NCI-H524 treated with DMSO at 0.1 percent for 48 hours (cell line): ENCODE data around the gene NT5DC2.

Source experiments
- DNase-seq: peaks from one replicate; lab custom pipeline; 2025; lab: John Stamatoyannopoulos, UW

The NT5DC2 gene

DNA sequence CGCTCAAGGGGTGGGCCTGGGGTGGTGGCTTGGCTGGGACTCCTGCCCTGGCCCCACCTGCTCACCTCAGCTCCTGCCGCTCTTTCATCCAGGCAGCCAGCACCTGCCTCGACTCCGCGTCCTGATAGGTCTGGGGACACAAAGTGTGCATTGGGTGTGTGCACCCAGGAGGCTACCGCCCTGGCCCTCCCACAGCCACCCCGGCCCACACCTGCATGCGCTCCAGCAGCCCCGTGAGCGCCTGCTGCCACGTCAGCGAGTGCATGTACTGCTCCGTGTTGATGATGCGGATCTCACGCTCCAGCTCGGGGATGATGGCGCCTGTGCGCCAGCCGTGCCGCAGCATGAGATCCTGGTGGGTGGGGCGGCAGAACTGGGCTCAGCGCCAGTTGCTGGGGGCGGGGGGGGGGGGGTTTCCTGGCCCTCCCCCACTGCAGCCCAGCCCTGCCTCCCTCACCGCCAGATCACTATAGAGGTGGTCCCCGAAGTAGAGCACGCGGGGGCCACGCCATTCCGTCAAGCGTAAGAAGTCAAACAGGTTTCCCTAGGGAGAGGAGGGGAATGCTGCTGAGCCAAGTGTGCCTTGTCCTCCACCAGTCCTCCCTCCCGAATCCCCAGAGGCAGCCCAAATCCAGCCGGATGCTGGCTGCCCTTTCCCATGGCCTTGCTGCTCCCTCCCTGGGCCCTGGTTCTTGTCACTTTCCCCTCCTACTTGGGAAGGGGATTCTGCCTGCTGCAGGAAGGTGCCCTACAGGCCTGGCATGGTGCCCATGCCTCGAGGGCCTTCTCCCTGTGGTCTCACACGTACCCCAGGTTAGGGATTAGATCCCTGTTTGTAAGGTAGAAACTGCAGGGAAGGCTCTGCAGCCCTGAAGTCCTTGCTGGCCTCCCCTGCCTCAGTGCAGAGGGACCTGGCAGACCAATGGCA is 8.6 kb downstream of the NT5DC2 start:
- no peak for DNase-seq

DNA sequence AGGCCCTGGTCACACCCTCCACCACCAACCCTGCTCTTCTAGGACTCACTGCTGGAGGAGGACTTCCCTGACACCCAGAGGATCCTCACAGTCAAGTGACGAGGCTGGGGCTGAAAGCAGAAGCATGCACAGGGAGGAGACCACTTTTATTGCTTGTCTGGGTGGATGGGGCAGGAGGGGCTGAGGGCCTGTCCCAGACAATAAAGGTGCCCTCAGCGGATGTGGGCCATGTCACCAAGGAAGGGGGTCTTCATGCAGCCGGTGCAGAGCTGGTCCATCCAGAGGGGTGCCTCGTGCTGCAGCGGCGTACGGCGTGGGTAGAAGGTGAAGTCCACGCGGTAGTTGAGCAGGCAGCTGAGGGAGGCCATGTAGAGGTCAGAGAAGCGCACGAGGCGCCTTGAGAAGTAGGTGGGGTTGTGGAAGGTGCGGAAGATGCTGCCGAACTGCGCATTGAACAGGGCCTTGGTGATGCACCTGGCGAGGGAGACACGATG is 9.4 kb downstream of the NT5DC2 start:
- DNase-seq: no peak

DNA sequence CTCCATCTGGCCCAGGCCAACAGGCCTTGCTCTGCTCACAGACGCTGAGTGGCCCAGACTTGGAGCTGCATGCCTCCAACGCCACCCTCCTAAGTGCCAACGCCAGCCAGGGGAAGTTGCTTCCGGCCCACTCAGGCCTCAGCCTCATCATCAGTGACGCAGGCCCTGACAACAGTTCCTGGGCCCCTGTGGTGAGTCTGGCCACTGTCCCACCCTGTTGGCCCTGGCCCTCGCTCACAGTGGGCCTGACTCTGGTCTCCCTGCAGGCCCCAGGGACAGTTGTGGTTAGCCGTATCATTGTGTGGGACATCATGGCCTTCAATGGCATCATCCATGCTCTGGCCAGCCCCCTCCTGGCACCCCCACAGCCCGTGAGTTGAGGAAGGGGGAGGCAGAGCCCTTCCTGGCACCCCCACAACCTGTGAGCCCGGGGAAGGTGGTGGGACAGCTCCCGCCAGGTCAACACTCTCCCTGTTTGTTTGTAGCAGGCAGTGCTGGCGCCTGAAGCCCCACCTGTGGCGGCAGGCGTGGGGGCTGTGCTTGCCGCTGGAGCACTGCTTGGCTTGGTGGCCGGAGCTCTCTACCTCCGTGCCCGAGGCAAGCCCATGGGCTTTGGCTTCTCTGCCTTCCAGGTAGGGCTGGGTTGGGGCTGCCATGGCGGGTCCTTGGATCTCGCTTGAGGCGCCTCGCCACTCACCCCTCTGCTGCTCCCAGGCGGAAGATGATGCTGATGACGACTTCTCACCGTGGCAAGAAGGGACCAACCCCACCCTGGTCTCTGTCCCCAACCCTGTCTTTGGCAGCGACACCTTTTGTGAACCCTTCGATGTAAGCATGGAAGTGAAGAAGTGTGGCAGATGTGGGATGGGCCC is 10.0 kb downstream of the NT5DC2 start:
- no peak for DNase-seq

DNA sequence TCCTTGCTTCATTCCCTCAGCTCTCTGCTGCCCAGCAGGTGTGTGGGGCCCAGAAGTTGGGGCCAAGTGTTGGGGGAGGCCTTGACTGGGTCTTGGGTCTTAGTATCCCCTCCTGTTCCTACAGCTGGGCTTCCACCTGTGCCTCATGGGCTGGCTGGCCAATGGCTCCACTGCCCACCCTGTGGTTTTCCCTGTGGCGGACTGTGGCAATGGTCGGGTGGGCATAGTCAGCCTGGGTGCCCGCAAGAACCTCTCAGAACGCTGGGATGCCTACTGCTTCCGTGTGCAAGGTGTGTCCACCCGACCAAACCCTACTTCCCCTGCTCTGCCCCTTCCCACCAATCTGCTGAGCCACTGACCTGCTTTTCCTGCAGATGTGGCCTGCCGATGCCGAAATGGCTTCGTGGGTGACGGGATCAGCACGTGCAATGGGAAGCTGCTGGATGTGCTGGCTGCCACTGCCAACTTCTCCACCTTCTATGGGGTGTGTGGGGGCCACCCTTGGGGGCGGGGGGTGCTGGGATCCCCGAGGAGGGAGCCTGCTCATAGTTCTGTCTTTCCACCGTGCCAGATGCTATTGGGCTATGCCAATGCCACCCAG is 10.9 kb downstream of the NT5DC2 start:
- no peak for DNase-seq

DNA sequence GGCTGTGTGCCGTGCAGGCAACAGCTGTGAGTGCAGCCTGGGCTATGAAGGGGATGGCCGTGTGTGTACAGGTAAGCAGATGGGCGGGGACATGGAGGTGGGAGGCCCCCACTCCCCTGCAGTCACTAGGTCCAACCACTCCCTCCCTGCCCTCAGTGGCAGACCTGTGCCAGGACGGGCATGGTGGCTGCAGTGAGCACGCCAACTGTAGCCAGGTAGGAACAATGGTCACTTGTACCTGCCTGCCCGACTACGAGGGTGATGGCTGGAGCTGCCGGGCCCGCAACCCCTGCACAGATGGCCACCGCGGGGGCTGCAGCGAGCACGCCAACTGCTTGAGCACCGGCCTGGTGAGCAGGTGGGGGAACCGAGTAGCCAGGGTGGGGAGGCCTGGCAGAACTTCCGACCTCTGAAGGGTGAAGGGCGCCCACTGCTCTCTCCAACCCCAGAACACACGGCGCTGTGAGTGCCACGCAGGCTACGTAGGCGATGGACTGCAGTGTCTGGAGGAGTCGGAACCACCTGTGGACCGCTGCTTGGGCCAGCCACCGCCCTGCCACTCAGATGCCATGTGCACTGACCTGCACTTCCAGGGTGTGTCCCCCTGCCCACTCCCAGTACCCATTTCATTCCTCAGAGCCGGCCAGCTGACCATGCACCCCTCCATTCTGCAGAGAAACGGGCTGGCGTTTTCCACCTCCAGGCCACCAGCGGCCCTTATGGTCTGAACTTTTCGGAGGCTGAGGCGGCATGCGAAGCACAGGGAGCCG is 11.6 kb downstream of the NT5DC2 start:
- no peak for DNase-seq

DNA sequence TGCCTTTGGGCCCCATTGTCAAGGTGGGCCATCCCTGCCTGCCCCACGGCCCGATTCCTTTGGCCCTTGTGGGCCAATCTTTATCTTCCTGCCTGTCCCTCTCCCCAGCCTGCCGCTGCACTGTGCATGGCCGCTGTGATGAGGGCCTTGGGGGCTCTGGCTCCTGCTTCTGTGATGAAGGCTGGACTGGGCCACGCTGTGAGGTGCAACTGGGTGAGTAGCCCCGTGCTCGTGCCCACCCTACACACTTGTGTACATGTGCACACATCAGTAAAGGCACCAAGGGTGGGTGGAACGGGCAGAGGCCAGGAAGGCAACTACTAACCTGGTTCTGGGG is 12.2 kb downstream of the NT5DC2 start:
- DNase-seq: no peak

DNA sequence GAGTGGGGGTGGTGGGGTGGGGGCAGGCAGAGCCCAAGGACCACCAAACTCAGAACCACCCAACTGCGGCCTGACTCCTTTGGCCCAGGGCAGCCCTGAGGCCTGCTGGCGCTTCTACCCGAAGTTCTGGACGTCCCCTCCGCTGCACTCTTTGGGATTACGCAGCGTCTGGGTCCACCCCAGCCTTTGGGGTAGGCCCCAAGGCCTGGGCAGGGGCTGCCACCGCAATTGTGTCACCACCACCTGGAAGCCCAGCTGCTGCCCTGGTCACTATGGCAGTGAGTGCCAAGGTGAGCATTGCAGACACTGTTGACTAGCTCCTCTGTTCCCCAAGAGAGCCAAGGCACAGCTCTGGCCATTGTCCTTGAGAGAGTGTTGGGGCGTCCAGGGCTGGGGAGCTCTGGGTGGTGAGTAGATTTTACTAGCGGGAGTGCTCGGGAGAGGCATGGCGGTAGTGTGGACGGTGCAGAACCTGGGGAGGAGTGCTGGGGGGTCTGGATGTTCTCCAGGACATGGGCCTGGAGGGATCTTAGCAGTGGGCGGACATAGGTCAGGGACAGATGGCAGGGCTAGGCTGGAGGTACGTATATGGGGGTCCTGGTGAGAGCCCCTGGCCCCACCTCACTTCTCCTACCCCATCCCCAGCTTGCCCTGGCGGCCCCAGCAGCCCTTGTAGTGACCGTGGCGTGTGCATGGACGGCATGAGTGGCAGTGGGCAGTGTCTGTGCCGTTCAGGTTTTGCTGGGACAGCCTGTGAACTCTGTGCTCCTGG is 12.8 kb downstream of the NT5DC2 start:
- no peak for DNase-seq

DNA sequence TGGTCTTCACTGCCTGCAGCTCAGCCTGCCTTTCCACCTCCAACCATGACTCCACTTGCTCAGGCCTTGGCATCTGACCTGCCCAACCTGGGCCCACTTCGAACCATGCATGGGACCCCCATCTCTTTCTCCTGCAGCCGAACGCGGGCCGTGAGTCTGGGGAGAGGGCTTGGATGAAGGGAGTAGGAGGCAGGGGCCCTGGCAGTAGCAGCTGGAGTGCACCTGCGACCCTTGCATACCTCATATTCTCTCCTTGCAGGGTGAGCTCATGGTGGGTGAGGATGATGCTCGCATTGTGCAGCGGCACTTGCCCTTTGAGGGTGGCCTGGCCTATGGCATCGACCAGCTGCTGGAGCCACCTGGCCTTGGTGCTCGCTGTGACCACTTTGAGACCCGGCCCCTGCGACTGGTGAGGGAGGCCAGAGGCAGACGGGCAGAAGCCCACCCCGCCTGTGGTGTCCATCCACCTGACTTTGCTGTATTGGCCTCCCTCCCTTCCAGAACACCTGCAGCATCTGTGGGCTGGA is 13.5 kb downstream of the NT5DC2 start:
- no peak for DNase-seq

DNA sequence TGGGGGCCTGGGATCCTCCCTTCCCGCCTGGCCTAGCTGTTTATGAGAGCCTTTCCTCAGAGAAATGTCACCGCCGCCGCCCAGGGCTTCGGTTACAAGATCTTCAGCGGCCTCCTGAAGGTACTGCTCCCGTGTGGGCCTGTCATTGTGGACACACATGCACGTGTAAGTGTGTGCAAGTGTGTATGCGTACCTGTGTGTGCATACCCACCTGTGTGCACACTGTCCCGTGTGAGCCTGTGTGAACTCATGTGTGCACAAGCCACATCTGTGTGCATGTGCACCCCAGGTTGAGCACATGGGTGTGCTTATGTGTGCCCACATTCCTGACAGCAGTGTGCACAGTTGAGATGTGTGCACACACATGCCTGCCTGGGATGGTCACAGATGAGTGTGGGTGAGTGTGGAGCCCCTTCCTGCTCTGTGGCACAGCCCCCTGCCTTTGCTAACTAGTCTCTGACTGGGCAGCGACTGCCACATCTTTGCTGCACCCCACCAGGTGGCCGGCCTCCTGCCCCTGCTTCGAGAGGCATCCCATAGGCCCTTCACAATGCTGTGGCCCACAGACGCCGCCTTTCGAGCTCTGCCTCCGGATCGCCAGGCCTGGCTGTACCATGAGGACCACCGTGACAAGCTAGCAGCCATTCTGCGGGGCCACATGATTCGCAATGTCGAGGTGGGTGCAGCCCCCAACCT is 14.1 kb downstream of the NT5DC2 start:
- DNase-seq: no peak

DNA sequence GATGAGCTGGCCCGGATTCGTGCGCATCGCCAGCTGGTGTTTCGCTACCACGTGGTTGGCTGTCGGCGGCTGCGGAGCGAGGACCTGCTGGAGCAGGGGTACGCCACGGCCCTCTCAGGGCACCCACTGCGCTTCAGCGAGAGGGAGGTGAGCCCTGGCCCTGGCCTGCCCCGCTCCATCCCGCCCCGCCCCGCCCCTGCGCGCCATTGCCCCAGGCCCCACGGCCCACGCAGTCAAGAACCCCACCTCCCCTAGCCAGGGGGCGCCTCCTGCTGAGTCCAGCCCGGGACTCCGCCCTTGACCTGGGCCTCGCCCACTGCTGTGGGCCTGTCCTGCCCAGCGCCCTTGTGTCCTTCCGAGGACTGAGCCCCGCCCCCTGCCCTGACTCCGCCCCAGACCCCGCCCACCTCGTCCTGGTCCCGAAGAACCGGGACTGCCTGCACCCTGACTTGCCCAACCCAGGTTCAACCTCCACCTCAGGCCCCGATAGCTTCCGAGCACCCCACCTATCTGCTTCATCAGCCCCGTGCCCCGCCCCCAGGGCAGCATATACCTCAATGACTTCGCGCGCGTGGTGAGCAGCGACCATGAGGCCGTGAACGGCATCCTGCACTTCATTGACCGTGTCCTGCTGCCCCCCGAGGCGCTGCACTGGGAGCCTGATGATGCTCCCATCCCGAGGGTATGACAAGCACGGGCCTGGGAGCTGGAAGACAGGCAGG is 14.8 kb downstream of the NT5DC2 start:
- DNase-seq: no peak

DNA sequence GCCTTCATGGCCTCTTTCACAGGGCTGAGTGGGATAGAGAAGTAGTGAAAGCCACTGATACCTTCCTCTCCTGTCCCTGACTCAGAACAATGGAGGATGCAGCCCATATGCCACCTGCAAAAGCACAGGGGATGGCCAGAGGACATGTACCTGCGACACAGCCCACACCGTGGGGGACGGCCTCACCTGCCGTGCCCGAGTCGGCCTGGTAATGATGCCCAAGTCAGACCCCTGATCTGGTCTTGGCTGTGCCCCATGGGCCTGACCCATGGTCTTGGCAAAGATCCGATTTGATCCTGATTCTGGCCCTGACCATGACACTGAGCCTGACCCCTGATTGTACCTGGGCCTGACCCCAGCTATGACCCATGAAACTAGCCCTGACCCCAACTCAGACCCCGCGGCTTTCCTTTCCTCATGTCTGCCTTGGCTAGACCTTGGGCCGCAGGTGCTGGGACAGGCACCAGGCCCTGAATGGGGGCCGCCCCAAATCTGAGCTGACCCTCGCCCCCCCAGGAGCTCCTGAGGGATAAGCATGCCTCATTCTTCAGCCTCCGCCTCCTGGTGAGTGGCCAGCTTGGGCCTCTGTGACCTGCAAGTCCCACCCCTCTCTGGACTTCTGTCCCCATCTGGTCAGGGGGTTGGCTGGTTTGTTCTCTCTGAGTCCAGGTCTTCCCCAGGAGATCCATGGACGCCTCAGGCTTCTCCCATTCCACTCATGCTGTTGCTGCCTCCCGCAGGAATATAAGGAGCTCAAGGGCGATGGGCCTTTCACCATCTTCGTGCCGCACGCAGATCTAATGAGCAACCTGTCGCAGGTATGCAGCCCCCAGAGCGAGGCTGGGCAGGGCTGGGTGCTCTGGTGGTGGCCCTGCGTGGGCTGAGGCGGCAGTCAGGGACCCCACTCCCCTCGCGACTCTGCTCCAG is 15.6 kb downstream of the NT5DC2 start:
- no peak for DNase-seq

DNA sequence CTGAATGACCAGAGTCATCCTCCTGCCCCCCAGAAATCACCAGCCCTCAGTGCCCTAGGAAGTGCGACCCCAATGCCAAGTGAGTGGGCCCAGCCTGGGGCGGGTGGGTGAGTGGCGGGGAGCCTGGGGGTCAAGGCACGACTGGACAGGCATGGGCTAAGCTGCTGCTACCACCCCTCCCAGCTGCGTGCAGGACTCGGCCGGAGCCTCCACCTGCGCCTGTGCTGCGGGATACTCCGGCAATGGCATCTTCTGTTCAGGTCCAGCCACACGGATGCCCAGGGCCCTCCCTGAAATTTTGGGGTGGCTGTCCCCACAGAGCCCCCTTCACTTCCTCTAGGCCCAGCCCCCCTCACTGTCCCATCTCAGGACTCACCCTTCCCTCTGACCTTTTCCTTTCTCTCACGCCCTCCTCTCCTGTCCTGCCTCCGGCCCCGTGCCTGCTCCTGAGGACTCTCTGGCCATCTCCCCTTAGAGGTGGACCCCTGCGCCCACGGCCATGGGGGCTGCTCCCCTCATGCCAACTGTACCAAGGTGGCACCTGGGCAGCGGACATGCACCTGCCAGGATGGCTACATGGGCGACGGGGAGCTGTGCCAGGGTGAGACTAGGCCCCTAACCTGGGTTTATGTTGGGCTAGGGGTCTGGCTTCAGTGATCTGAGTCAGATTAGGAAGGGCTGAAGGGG is 17.0 kb downstream of the NT5DC2 start:
- DNase-seq: no peak

DNA sequence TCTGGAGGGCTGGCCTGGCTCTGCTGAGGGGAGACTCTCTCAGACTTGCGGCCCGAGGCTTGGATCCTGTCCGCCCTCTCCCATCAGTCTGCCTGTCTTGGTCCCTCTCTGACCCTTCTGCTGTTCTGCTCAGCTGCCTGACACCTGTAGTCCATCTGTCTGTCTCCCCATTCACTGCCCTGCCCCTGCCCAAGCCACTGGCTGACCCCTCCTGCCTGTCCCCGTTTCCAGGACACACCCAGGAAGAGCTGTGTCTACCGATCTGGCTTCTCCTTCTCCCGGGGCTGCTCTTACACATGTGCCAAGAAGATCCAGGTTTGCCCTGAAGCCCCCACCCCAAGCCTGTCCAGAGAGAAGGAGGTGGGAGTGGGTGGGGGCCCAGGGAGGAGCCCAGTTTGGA is 18.5 kb downstream of the NT5DC2 start:
- no peak for DNase-seq

DNA sequence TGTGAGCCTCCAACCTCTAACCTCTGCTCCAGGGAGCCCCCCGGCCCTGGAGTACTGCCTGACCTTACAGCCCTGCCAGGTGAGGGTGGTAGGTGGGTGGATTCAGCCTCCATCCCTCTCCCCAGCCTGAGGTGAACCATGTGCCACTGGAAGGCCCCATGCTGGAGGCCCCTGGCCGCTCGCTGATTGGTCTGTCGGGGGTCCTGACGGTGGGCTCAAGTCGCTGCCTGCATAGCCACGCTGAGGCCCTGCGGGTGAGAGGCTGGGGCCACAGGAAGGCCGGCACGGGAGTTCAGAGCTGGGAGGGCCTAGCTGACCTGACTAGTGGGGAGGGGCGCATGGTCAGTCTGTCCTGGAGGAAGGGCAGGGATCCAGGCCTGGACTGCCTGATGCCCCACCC is 19.1 kb downstream of the NT5DC2 start:
- DNase-seq: no peak

DNA sequence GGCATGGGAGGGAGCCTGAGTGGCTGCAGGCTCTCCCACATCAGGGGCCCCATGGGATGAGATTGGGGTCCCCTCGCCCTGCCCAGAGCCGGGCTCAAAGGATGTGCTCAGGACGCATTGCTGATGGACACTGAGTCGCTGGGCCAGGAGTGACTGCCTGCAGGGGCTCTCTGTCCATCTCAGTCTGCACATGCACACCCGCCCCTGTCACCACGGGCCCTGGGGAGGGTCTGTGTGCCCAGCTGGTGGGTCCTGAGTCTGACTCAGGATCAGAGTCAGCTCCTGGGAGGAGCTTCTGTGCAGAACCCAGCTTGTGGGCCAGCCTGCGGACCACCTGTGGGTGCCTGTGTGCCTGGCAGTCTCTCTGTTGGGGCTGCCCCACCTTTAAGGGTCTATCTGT is 20.4 kb downstream of the NT5DC2 start:
- no peak for DNase-seq

DNA sequence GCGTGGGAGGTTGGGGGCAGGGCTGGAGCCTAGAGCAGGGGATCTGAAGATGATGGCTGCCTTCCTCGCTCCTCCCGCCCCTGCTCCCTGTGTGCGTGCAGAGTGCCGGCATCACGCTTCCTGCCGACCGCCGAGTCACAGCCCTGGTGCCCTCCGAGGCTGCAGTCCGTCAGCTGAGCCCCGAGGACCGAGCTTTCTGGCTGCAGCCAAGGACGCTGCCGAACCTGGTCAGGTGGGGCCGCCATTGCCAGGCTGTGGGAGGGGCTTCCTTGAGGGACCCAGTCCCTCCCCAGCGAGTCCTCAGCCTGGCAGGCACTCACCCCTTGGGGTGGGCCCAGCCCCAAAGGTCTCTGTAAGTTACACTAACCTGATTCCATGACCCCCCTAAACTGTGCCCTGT is 20.9 kb downstream of the NT5DC2 start:
- DNase-seq: no peak

DNA sequence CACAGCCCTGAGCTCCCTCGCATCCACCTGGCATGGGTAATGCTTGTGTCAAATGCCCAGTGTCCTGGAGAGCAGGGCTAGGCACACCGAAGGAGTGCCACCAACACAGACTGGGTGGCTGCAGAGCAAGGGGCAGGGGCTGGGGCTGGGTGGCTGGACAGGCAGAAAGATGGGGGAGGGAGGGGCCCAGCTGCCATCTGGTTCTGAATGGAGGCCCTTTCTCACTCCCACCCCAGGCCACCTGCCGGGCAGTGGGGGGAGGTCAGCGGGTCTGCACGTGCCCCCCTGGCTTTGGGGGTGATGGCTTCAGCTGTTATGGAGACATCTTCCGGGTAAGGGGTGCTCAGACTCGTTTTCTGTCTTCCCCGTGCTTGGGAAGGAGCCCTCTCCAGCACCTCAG is 21.6 kb downstream of the NT5DC2 start:
- DNase-seq: no peak

DNA sequence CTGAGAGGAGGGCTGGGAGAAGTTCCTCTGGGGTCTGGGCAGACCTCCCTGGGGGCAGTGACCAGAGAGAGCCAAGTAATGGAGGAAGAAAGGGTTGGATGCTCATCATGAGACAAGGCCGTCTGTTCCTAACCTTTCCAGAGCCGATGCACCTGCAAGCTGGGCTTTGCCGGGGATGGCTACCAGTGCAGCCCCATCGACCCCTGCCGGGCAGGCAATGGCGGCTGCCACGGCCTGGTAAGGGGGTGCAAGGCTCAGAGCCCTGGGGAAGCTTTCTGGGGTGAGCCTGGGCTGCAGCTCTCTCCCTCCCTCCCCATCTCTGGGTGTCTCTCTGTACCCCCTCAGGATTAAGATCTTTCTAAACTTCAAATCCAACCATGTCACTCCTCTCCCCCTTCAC is 22.1 kb downstream of the NT5DC2 start:
- no peak for DNase-seq
